Loucy (cell line): Measurements from ENCODE around the gene LRP10.

Experiments
- H2AFZ ChIP-seq: fragments of 200-600 bp; sonication (generic); 2 replicates; pipeline ENCODE4 v1.6.0; 2016; ENCODE audit warnings: antibody characterized with exemption, mild to moderate bottlenecking, low read length, moderate library complexity
- H3F3A ChIP-seq: fragments of 200-600 bp; 2 replicates; pipeline ENCODE4 v1.6.0; 2016; ENCODE audit warnings: antibody characterized with exemption, low read depth, mild to moderate bottlenecking
- H3K27me3 ChIP-seq: fragments of 200-600 bp; sonication (generic); 2 replicates; pipeline ENCODE4 v1.6.1; 2014; ENCODE audit warnings: low read length, mild to moderate bottlenecking; ENCODE audit not compliant: insufficient read depth, poor library complexity, severe bottlenecking
- H3K36me3 ChIP-seq: fragments of 200-600 bp; sonication (generic); 2 replicates; pipeline ENCODE4 v1.6.1; 2016; ENCODE audit warnings: low read length; ENCODE audit not compliant: insufficient read depth
- H3K4me1 ChIP-seq: fragments of 200-600 bp; sonication (generic); 2 replicates; pipeline ENCODE4 v1.5.1; 2014; ENCODE audit warnings: low read length, mild to moderate bottlenecking; ENCODE audit not compliant: insufficient read depth, poor library complexity, severe bottlenecking
- H3K4me2 ChIP-seq: fragments of 200-600 bp; sonication (generic); 2 replicates; pipeline ENCODE4 v1.6.0; 2014; ENCODE audit warnings: antibody characterized with exemption, low read length, low read depth, mild to moderate bottlenecking; ENCODE audit not compliant: poor library complexity, severe bottlenecking
- H3K4me3 ChIP-seq: fragments of 200-600 bp; sonication (generic); 2 replicates; pipeline ENCODE4 v1.5.1; 2014; ENCODE audit warnings: low read length, mild to moderate bottlenecking, mixed read lengths; ENCODE audit not compliant: poor library complexity, severe bottlenecking
- H3K79me2 ChIP-seq: fragments of 200-600 bp; sonication (generic); 2 replicates; pipeline ENCODE4 v1.6.1; 2014; ENCODE audit warnings: low read length; ENCODE audit not compliant: insufficient read depth
- H3K9ac ChIP-seq: fragments of 200-600 bp; sonication (generic); 2 replicates; pipeline ENCODE4 v1.6.0; 2014; ENCODE audit warnings: mild to moderate bottlenecking, low read depth, low read length, moderate library complexity; ENCODE audit not compliant: poor library complexity, severe bottlenecking
- H3K9me2 ChIP-seq: fragments of 200-600 bp; sonication (generic); replicated peaks from 2 replicates; pipeline ENCODE4 v1.6.1; 2016; ENCODE audit warnings: low read depth, low read length, mixed read lengths
- H3K9me3 ChIP-seq: fragments of 200-600 bp; sonication (generic); 2 replicates; pipeline ENCODE4 v1.6.1; 2014; ENCODE audit warnings: mild to moderate bottlenecking, antibody characterized with exemption, low read length, low read depth; ENCODE audit not compliant: insufficient read depth
- H4K20me1 ChIP-seq: fragments of 200-600 bp; sonication (generic); 2 replicates; pipeline ENCODE4 v1.6.0; 2014; ENCODE audit warnings: antibody characterized with exemption, low read length, mild to moderate bottlenecking; ENCODE audit not compliant: insufficient read depth, poor library complexity, severe bottlenecking
- CTCF ChIP-seq: fragments of 200-600 bp; sonication (generic); conservative IDR thresholded peaks from 2 replicates; pipeline ENCODE4 v1.5.1; 2014; ENCODE audit warnings: mild to moderate bottlenecking, antibody characterized with exemption, low read length
- EZH2phosphoT487 ChIP-seq: fragments of 200-600 bp; IDR thresholded peaks from 2 replicates; pipeline ENCODE4 v1.6.1; 2018; ENCODE audit warnings: antibody characterized with exemption, mild to moderate bottlenecking, moderate library complexity, borderline replicate concordance

Gene LRP10

GRCh38 chr14:22872033-22872832 is 693 bp downstream of the LRP10 start:
- TF ChIP-seq CTCF (peak; percentile 97), EZH2phosphoT487 (no peak)
- Histone ChIP-seq H3K4me1 (peaks cover 13% of the 10 kb centered on the region), H4K20me1 (no peaks in the 10 kb centered on the region), H3K36me3 (peaks cover 10% of the 10 kb centered on the region; the same call in 1 of the 2 replicates), H3K79me2 (peaks cover 3% of the 10 kb centered on the region; the same call in 1 of the 2 replicates), H2AFZ (peak overlapping the region; percentile 83), H3K27me3 (no peaks in the 10 kb centered on the region), H3K9me3 (no peaks in the 10 kb centered on the region), H3K4me3 (peak overlapping the region; percentile 83), H3K4me2 (peak overlapping the region; percentile 69), H3K9ac (peak overlapping the region; percentile 81), H3K9me2 (no peaks in the 10 kb centered on the region), H3F3A (peaks cover 4% of the 10 kb centered on the region; the same call in 1 of the 2 replicates)

- no peak for TF ChIP-seq EZH2phosphoT487
- TF ChIP-seq CTCF: peak; percentile 16; the same call in 1 of the 2 replicates
- no peaks in the 10 kb centered on the region for H3K27me3 ChIP-seq
- peaks cover 13% of the 10 kb centered on the region for H3K4me1 ChIP-seq
- H2AFZ ChIP-seq: no peak overlapping the region
- peaks cover 4% of the 10 kb centered on the region; the same call in 1 of the 2 replicates for H3F3A ChIP-seq
- H4K20me1 ChIP-seq: no peaks in the 10 kb centered on the region
- peaks cover 3% of the 10 kb centered on the region; the same call in 1 of the 2 replicates for H3K79me2 ChIP-seq
- peaks cover 14% of the 10 kb centered on the region; the same call in 1 of the 2 replicates for H3K36me3 ChIP-seq
- H3K9ac ChIP-seq: peak overlapping the region; percentile 81
- H3K4me3 ChIP-seq: peak overlapping the region; percentile 83
- H3K4me2 ChIP-seq: peak overlapping the region; percentile 69
- no peaks in the 10 kb centered on the region for H3K9me3 ChIP-seq
- H3K9me2 ChIP-seq: no peaks in the 10 kb centered on the region
Observed at GRCh38 chr14:22872833-22873520, 1.4 kb downstream of the LRP10 start.

GRCh38 chr14:22875003-22875747 is 3.6 kb downstream of the LRP10 start:
- TF ChIP-seq EZH2phosphoT487 (no peak), CTCF (no peak)
- no peak overlapping the region for H2AFZ ChIP-seq

More at GRCh38 chr14:22875003-22875747, 3.6 kb downstream of the LRP10 start:
- H3K27me3 ChIP-seq: no peaks in the 10 kb centered on the region
- no peaks in the 10 kb centered on the region for H3K9me2 ChIP-seq
- H4K20me1 ChIP-seq: no peaks in the 10 kb centered on the region
- no peaks in the 10 kb centered on the region for H3K9me3 ChIP-seq
- H3K4me1 ChIP-seq: peaks cover 13% of the 10 kb centered on the region
- H3F3A ChIP-seq: peaks cover 4% of the 10 kb centered on the region; the same call in 1 of the 2 replicates
- no peak overlapping the region for H3K4me2 ChIP-seq
- peaks cover 14% of the 10 kb centered on the region; the same call in 1 of the 2 replicates for H3K36me3 ChIP-seq
- no peak overlapping the region for H3K4me3 ChIP-seq
- H3K9ac ChIP-seq: no peak overlapping the region
- H3K79me2 ChIP-seq: peaks cover 3% of the 10 kb centered on the region; the same call in 1 of the 2 replicates
